ENCODE data around the gene B4GALT6. TPM values are rescaled to one million over a fixed set of nuclear protein-coding genes. Genes with fewer than 3 reads are reported as not detected.

B4GALT6 gene
- total and polyA plus RNA-seq, 2 of the 8 experiments (the other 6 are each of a cell fraction or from before 2014, with no cell fraction given) = 6.3 to 41.5 TPM

DNA sequence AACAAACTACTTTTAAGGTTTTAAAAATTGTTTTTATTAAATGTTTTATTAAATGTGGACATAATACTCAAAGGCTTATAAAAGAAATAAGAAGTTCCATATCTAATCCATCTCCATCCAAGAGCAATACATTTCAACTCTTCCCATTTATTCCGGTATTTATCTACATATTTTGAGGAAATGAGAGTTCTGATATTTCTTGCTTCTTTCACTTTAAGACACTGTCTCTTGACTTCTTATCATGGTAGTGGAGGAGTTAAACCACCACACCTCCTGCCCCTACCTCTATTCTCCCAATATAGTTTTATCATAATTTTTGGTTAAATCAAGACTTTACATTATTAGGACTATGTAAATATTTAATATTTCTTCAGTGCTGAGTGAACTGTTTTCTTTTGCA is 52.0 kb downstream of the B4GALT6 start (continued):
- TF ChIP-seq CHD7 (IDR thresholded peaks at IDR 0.05; ENCODE audit: insufficient replicate concordance, low read length) (no peak), POU5F1 (IDR thresholded peaks at IDR 0.05; ENCODE audit: low read depth, low read length) (no peak), BRCA1 (IDR thresholded peaks at IDR 0.05; ENCODE audit: low read depth, low read length) (no peak), TBP (IDR thresholded peaks at IDR 0.05; ENCODE audit: low read depth, low read length) (no peak), SIRT6 (IDR thresholded peaks at IDR 0.05; ENCODE audit: low read length) (no peak), MAFK (IDR thresholded peaks at IDR 0.05; ENCODE audit: low read depth, low read length) (no peak), RBBP5 (IDR thresholded peaks at IDR 0.05; ENCODE audit: borderline replicate concordance, low read depth, low read length) (no peak), CEBPB (IDR thresholded peaks at IDR 0.05; ENCODE audit: low read depth, low read length) (no peak), ZNF274 (IDR thresholded peaks at IDR 0.05; ENCODE audit: borderline replicate concordance, extremely low read depth, low read length) (no peak), CHD2 (IDR thresholded peaks at IDR 0.05; ENCODE audit: low read length) (no peak), TEAD4 (IDR thresholded peaks at IDR 0.05; ENCODE audit: low read depth, low read length) (no peak), BCL11A (IDR thresholded peaks at IDR 0.05; ENCODE audit: low read depth in 2 of 2, low read length in 2 of 2) (no peak)

All from H1 (cell line).